Ishikawa (cell line): ENCODE measurements around the gene MEGF9.

Source experiments
- CEBPB ChIP-seq: IDR thresholded peaks from 2 replicates; pipeline ENCODE4 v1.6.1; 2012
- CREB1 ChIP-seq: IDR thresholded peaks from 2 replicates; pipeline ENCODE4 v1.6.1; 2012; ENCODE audit warnings: low read depth
- EGR1 ChIP-seq: IDR thresholded peaks from 2 replicates; pipeline ENCODE4 v1.6.1; 2012
- EP300 ChIP-seq: IDR thresholded peaks from 2 replicates; pipeline ENCODE4 v1.6.1; 2012; ENCODE audit warnings: borderline replicate concordance
- FOXM1 ChIP-seq: IDR thresholded peaks from 2 replicates; pipeline ENCODE4 v1.6.1; 2012; ENCODE audit warnings: low read depth, borderline replicate concordance
- NFIC ChIP-seq: IDR thresholded peaks from 2 replicates; pipeline ENCODE4 v1.6.1; 2012
- RAD21 ChIP-seq: IDR thresholded peaks from 2 replicates; pipeline ENCODE4 v1.6.1; 2012; ENCODE audit warnings: low read depth
- TAF1 ChIP-seq: IDR thresholded peaks from 2 replicates; pipeline ENCODE4 v1.6.1; 2012; ENCODE audit warnings: low read depth, mild to moderate bottlenecking
- TCF12 ChIP-seq: IDR thresholded peaks from 2 replicates; pipeline ENCODE4 v1.6.1; 2012; ENCODE audit warnings: low read depth
- TEAD4 ChIP-seq: IDR thresholded peaks from 2 replicates; pipeline ENCODE4 v1.6.1; 2012
- YY1 ChIP-seq: IDR thresholded peaks from 2 replicates; pipeline ENCODE4 v1.6.1; 2012; ENCODE audit warnings: low read depth
- ZBTB7A ChIP-seq: IDR thresholded peaks from 2 replicates; pipeline ENCODE4 v1.6.1; 2012; ENCODE audit warnings: low read depth
- TF ChIP-seq, protein P1 (sequence below): IDR thresholded peaks from 2 replicates; pipeline ENCODE4 v1.6.1; 2012
- TF ChIP-seq, protein P2 (sequence below): IDR thresholded peaks from 2 replicates; pipeline ENCODE4 v1.6.1; 2012
- TF ChIP-seq, protein P3 (sequence below): IDR thresholded peaks from 2 replicates; pipeline ENCODE4 v1.6.1; 2012; ENCODE audit warnings: low read depth, mild to moderate bottlenecking

The MEGF9 gene

DNA sequence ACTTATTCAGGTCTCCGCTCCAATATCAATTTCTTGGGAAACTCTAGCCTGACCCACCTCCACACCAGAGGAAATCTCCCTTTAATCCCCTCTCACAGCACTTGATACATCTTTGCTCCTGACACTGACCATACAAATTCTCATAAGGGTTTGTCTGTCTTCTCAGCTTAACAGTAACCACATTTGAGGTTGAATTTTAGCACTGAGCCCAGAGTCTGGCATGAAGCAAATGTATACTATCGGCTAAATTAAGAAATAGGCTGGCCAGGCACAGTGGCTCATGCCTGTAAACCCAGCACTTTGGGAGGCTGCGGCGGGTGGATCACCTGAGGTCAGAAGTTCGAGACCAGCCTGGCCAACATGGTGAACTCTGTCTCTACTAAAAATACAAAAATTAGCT lies 144.0 kb downstream of the MEGF9 start:
- TF ChIP-seq EGR1 (no peak), TAF1 (no peak), RAD21 (no peak), ZBTB7A (no peak), EP300 (no peak), CREB1 (no peak), CEBPB (no peak), FOXM1 (no peak), NFIC (no peak), YY1 (no peak), TEAD4 (no peak), TCF12 (no peak)
- TF ChIP-seq, protein P1, sequence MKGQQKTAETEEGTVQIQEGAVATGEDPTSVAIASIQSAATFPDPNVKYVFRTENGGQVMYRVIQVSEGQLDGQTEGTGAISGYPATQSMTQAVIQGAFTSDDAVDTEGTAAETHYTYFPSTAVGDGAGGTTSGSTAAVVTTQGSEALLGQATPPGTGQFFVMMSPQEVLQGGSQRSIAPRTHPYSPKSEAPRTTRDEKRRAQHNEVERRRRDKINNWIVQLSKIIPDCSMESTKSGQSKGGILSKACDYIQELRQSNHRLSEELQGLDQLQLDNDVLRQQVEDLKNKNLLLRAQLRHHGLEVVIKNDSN: no peak
- TF ChIP-seq, protein P2, sequence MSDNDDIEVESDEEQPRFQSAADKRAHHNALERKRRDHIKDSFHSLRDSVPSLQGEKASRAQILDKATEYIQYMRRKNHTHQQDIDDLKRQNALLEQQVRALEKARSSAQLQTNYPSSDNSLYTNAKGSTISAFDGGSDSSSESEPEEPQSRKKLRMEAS: no peak
- TF ChIP-seq, protein P3, sequence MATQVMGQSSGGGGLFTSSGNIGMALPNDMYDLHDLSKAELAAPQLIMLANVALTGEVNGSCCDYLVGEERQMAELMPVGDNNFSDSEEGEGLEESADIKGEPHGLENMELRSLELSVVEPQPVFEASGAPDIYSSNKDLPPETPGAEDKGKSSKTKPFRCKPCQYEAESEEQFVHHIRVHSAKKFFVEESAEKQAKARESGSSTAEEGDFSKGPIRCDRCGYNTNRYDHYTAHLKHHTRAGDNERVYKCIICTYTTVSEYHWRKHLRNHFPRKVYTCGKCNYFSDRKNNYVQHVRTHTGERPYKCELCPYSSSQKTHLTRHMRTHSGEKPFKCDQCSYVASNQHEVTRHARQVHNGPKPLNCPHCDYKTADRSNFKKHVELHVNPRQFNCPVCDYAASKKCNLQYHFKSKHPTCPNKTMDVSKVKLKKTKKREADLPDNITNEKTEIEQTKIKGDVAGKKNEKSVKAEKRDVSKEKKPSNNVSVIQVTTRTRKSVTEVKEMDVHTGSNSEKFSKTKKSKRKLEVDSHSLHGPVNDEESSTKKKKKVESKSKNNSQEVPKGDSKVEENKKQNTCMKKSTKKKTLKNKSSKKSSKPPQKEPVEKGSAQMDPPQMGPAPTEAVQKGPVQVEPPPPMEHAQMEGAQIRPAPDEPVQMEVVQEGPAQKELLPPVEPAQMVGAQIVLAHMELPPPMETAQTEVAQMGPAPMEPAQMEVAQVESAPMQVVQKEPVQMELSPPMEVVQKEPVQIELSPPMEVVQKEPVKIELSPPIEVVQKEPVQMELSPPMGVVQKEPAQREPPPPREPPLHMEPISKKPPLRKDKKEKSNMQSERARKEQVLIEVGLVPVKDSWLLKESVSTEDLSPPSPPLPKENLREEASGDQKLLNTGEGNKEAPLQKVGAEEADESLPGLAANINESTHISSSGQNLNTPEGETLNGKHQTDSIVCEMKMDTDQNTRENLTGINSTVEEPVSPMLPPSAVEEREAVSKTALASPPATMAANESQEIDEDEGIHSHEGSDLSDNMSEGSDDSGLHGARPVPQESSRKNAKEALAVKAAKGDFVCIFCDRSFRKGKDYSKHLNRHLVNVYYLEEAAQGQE: no peak

DNA sequence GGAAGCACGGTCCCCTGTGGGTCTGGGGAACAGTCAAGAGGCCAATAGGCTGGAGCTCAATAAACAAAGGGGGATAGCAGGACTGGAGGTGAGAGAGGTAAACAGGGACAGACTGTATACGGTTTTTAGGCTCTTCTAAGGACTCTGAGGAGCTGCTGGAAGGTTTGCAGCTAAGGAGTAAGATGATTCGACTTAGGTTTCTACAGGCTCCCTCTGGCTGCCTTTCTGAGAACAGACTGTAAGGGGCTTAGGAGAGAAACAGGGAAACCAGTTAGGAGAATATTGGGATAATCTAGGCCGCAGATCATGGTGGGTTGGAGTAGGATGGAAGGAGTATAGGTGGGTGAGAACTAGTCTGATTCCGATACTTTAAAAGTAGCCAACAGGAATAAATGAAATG lies 144.7 kb downstream of the MEGF9 start:
- no peak for TF ChIP-seq CEBPB
- TF ChIP-seq ZBTB7A: no peak
- TF ChIP-seq EGR1: no peak
- TF ChIP-seq EP300: no peak
- no peak for TF ChIP-seq RAD21

DNA sequence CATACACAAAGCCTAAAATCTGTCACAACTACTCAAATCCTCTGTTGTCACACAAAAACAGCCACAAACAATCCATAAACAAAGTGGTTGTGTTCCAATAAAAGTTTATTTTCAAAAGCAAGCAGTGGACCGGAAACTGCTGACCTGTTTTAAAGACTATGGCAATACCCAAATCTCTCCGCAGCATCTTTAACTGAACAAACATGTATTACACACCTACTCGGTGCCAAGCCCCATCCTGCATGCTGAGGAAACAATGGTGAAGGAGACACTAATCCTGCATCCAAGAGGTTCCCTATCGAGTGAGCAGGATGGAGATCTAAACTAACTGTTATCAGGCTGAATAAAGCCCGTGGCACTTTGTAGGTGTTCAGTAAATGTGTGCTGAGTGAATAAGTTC lies 145.5 kb downstream of the MEGF9 start:
- no peak for TF ChIP-seq FOXM1
- TF ChIP-seq, protein P2: no peak
- TF ChIP-seq, protein P3: no peak
- TF ChIP-seq TAF1: no peak
- no peak for TF ChIP-seq RAD21
- no peak for TF ChIP-seq TEAD4

DNA sequence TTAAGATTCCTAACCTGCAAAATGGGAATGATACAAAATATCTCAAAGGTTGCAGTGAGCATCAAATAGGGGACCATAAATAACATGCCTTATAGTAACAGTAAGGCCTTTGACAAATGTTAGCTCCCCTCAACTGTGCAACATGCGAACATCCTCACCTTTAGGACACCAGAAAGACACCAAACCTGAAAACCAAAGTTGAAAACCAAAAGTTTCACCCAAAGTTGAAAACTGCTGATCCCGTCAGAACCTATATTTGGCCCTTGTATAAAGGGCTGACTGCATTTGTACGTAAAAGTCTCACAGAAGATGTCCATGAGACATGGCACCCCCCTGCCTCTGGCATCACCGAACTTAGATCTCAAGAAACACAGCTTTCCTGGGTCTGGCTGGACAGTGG lies 146.4 kb downstream of the MEGF9 start:
- TF ChIP-seq, protein P1: no peak
- TF ChIP-seq NFIC (no peak), TCF12 (no peak), EP300 (no peak), TEAD4 (no peak), ZBTB7A (no peak), EGR1 (no peak)
- TF ChIP-seq, protein P3: no peak
- TF ChIP-seq, protein P2: no peak

DNA sequence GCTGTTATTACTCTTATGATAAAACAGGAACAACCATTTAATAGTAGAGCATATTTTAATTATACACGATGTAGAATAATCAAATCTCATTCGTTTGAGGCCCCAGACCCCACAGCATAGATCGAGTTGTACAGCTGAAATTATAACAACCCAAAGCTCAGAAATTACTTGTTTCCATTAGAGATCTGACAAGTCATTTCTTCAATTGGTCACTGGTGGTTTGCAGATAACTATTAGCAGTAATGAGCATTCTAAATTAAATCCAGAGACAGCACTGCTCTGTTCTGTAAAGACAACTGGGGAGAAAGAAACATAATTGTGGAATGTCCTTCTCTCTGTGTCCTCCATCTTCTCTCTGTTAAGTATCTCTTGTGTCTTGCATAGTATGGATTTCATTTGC lies 147.2 kb downstream of the MEGF9 start:
- TF ChIP-seq RAD21 (no peak), TAF1 (no peak), EGR1 (no peak), FOXM1 (no peak), NFIC (no peak), TEAD4 (no peak), EP300 (no peak), CEBPB (no peak), YY1 (no peak), ZBTB7A (no peak), TCF12 (no peak), CREB1 (no peak)
- TF ChIP-seq, protein P3: no peak
- TF ChIP-seq, protein P1: no peak
- TF ChIP-seq, protein P2: no peak
